AG04449 (cell line): ENCODE measurements around the gene RBM47.

Experiments
- CTCF ChIA-PET: fragments of 350-600 bp; formaldehyde crosslinking; extraction: SDS; loops from one replicate; lab custom pipeline; 2021; ENCODE audit warnings: antibody characterized with exemption; lab: Yijun Ruan, JAX
- POLR2A ChIA-PET: fragments of 400-600, 350-600 bp; formaldehyde crosslinking; extraction: SDS; loops from one replicate; lab custom pipeline; 2020; ENCODE audit warnings: antibody characterized with exemption, inconsistent platforms; lab: Yijun Ruan, JAX
- DNase-seq: peaks from one replicate; pipeline ENCODE4 v3.0.0-alpha.2; 2010; ENCODE audit warnings: low read depth, low spot score
- H3K4me3 ChIP-seq: 2 replicates; pipeline ENCODE4 v1.5.1; 2011; ENCODE audit warnings: low read depth, mild to moderate bottlenecking, control low read depth, low read length
- CTCF ChIP-seq: IDR thresholded peaks from one replicate; pipeline ENCODE4 v1.5.1; 2011; ENCODE audit warnings: mild to moderate bottlenecking, moderate library complexity, low read length, control low read depth, inconsistent platforms; ENCODE audit not compliant: insufficient read depth; ENCODE audit errors: missing control alignments

The RBM47 gene

GRCh38 chr4:40531636-40532023, 98.0 kb downstream of the RBM47 start:
- POLR2A ChIA-PET: no interaction called here

GRCh38 chr4:40530961-40531635, 98.6 kb downstream of the RBM47 start:
- H3K4me3 ChIP-seq: no peak overlapping the region
- TF ChIP-seq CTCF: no peak
- CTCF ChIA-PET: interaction anchor here (0.9 to 1.3 kb wide), 2 partner anchors 9 to 17 kb away, joined by 3 to 5 read pairs; no protein-coding TSS in a partner anchor
- POLR2A ChIA-PET: no interaction called here
- DNase-seq: no peak

More at GRCh38 chr4:40531636-40532023, 98.0 kb downstream of the RBM47 start:
- CTCF ChIA-PET: interaction anchor here (0.9 to 1.3 kb wide), 2 partner anchors 9 to 16 kb away, joined by 3 to 5 read pairs; no protein-coding TSS in a partner anchor
- H3K4me3 ChIP-seq: no peak overlapping the region
- DNase-seq: no peak
- no peak for TF ChIP-seq CTCF

GRCh38 chr4:40526741-40527140, 102.9 kb downstream of the RBM47 start:
- POLR2A ChIA-PET: no interaction called here
- CTCF ChIA-PET: interaction anchor here (0.8 kb wide), 1 partner anchor 192 kb away, joined by 3 read pairs; no protein-coding TSS in a partner anchor

GRCh38 chr4:40525752-40526598, 103.7 kb downstream of the RBM47 start:
- peak; percentile 41 for DNase-seq
- CTCF ChIA-PET: interaction anchor here (0.8 kb wide), 1 partner anchor 193 kb away, joined by 3 read pairs; no protein-coding TSS in a partner anchor
- POLR2A ChIA-PET: no interaction called here
- no peak overlapping the region for H3K4me3 ChIP-seq
- no peak for TF ChIP-seq CTCF

More at GRCh38 chr4:40526741-40527140, 102.9 kb downstream of the RBM47 start:
- no peak for TF ChIP-seq CTCF
- DNase-seq: no peak
- H3K4me3 ChIP-seq: no peak overlapping the region

GRCh38 chr4:40524366-40525041, 105.2 kb downstream of the RBM47 start:
- POLR2A ChIA-PET: no interaction called here

More at GRCh38 chr4:40524366-40525041, 105.2 kb downstream of the RBM47 start:
- TF ChIP-seq CTCF: no peak
- CTCF ChIA-PET: no interaction called here
- H3K4me3 ChIP-seq: no peak overlapping the region
- DNase-seq: no peak
